HepG2 (cell line): ENCODE measurements around the gene DOCK11. TPM values are rescaled to one million over a fixed set of nuclear protein-coding genes. Genes with fewer than 3 reads are reported as not detected.

Experiments used
- ATAC-seq: fragments of 200-7000 bp; cut with Tn5 transposase; 3 replicates; pipeline ENCODE4 v1.9.1; 2020; ENCODE audit warnings: mild to moderate bottlenecking, moderate library complexity
- BruUV-seq: library from RNA; stranded (reverse); fragments of 400-500 nt; replicated peaks from 2 replicates; lab custom pipeline; 2021; lab: Mats Ljungman, UMichigan
- CTCF ChIA-PET: fragments of 300-600 bp; formaldehyde crosslinking; extraction: SDS; loops from one replicate; lab custom pipeline; 2021; ENCODE audit warnings: low total read pairs, inconsistent platforms, low intra/inter-chr PET ratio; lab: Yijun Ruan, JAX
- POLR2A ChIA-PET: fragments of 350-600 bp; sonication (Branson Sonifier 250); formaldehyde crosslinking; loops from one replicate; lab custom pipeline; 2020; ENCODE audit warnings: antibody characterized with exemption, inconsistent platforms; lab: Yijun Ruan, JAX
- DNase-seq: peaks from one replicate; pipeline ENCODE4 v3.0.0-alpha.2; 2015; ENCODE audit warnings: low spot score
- FAIRE-seq: peaks from 3 replicates; lab custom pipeline; 2011; peaks lifted over from hg19 to GRCh38; lab: Jason Lieb, UNC
- H2AFZ ChIP-seq: one replicate; pipeline ENCODE4 v1.6.1; 2011; ENCODE audit warnings: low read length, inconsistent platforms
- H3K27ac ChIP-seq: fragments of 300-600 bp; 3 replicates; pipeline ENCODE4 v1.8.0; 2011; ENCODE audit warnings: mixed run types, mild to moderate bottlenecking, mixed read lengths, low read length, inconsistent platforms; ENCODE audit not compliant: insufficient read depth; ENCODE audit errors: extremely low read length
- H3K27me3 ChIP-seq, 2 experiments: fragments of 200-600 bp in 1 of 2; 2 replicates in 1 of 2; 3 replicates in 1 of 2; pipeline versions ENCODE4 v1.6.0 to v1.8.0; 2011; ENCODE audit warnings: low read length in 2 of 2, mild to moderate bottlenecking in 2 of 2, moderate library complexity in 2 of 2, inconsistent platforms in 1 of 2; ENCODE audit not compliant: insufficient read depth in 2 of 2, control insufficient read depth in 1 of 2
- H3K36me3 ChIP-seq, 2 experiments: fragments of 200-600 bp in 1 of 2; replicated peaks in 1 of 2; 2 replicates in 1 of 2; 3 replicates in 1 of 2; pipeline versions ENCODE4 v1.5.1 to v1.8.0; 2011; ENCODE audit warnings: low read length in 2 of 2, inconsistent platforms in 1 of 2; ENCODE audit not compliant: insufficient read depth in 2 of 2, control insufficient read depth in 1 of 2
- H3K4me1 ChIP-seq: 2 replicates; pipeline ENCODE4 v1.5.1; 2012; ENCODE audit warnings: low read length, inconsistent platforms; ENCODE audit not compliant: insufficient read depth
- H3K4me2 ChIP-seq: 2 replicates; pipeline ENCODE4 v1.6.0; 2011; ENCODE audit warnings: low read depth, low read length, inconsistent platforms
- H3K4me3 ChIP-seq, 3 experiments: fragments of 200-600 bp in 1 of 3; sonication (generic), shearing (Covaris generic) in 1 of 3; replicated peaks in 1 of 3; 2 replicates each; pipeline ENCODE4 v1.5.1; 2011 to 2016; ENCODE audit warnings: low read length in 3 of 3, inconsistent platforms in 2 of 3, low read depth in 2 of 3, mild to moderate bottlenecking in 2 of 3, control low read depth in 1 of 3, mixed read lengths in 1 of 3; ENCODE audit not compliant: insufficient read depth in 1 of 3
- H3K79me2 ChIP-seq: one replicate; pipeline ENCODE4 v1.6.1; 2011; ENCODE audit warnings: low read length, inconsistent platforms; ENCODE audit not compliant: insufficient read depth
- H3K9ac ChIP-seq: 2 replicates; pipeline ENCODE4 v1.6.0; 2011; ENCODE audit warnings: mild to moderate bottlenecking, low read depth, low read length, inconsistent platforms; ENCODE audit not compliant: insufficient read depth
- H3K9me3 ChIP-seq: 2 replicates; pipeline ENCODE4 v1.5.1; 2012; ENCODE audit warnings: mild to moderate bottlenecking, low read length
- H4K20me1 ChIP-seq: 2 replicates; pipeline ENCODE4 v1.6.0; 2011; ENCODE audit warnings: inconsistent platforms, mild to moderate bottlenecking, low read length, moderate library complexity; ENCODE audit not compliant: insufficient read depth
- ETS1 ChIP-seq: sonication (generic); formaldehyde crosslinking; IDR thresholded peaks from 2 replicates; pipeline ENCODE4 v1.4.0; 2020; ENCODE audit warnings: missing genetic modification reagents
- MTA1 ChIP-seq: sonication (generic); formaldehyde crosslinking; IDR thresholded peaks from 2 replicates; pipeline ENCODE4 v1.4.0; 2020; ENCODE audit warnings: missing genetic modification reagents, mild to moderate bottlenecking, borderline replicate concordance
- REST ChIP-seq, 2 experiments: IDR thresholded peaks; 2 replicates each; pipeline ENCODE4 v1.6.1; 2011 to 2012; ENCODE audit warnings: low read length in 2 of 2, borderline replicate concordance in 1 of 2, low read depth in 1 of 2, mild to moderate bottlenecking in 1 of 2, moderate library complexity in 1 of 2
- SALL1 ChIP-seq: sonication (generic); formaldehyde crosslinking; IDR thresholded peaks from 2 replicates; pipeline ENCODE4 v1.8.0; 2022; ENCODE audit warnings: mild to moderate bottlenecking, missing genetic modification reagents
- TAF15 ChIP-seq: fragments of 200-400 bp; formaldehyde crosslinking; IDR thresholded peaks from one replicate; pipeline ENCODE4 v1.6.1; 2018; ENCODE audit warnings: mild to moderate bottlenecking, low read depth, low read length; ENCODE audit not compliant: poor library complexity, severe bottlenecking
- ZFP62 ChIP-seq: sonication (generic); formaldehyde crosslinking; IDR thresholded peaks from 2 replicates; pipeline ENCODE4 v1.4.0; 2020; ENCODE audit warnings: missing genetic modification reagents
- ZNF570 ChIP-seq: sonication (generic); formaldehyde crosslinking; IDR thresholded peaks from 2 replicates; pipeline ENCODE4 v1.4.0; 2020; ENCODE audit warnings: mild to moderate bottlenecking, missing genetic modification reagents, borderline replicate concordance
- WGBS: methylation state at CpG from one replicate; pipeline ENCODE4 v1.1.6; 2017; ENCODE audit warnings: low lambda C conversion rate; 5-methylcytosine and 5-hydroxymethylcytosine counted together
- in situ Hi-C: cut with HindIII; loops from 2 replicates; pipeline ENCODE4 v1.10.0; 2017; ENCODE audit warnings: low pct_unique_long_range_greater_than_20kb; ENCODE audit not compliant: extremely low pct_ligation_motif_present
- intact Hi-C: fragments of 100-400 bp; cut with micrococcal nuclease; formaldehyde crosslinking; loops from one replicate; pipeline ENCODE4 v1.10.0; 2022; ENCODE audit not compliant: unreplicated experiment
- polyA plus RNA-seq, 8 experiments: library from polyadenylated mRNA; depleted of rRNA in 3 of 8; stranded (reverse) in 7 of 8; unstranded in 1 of 8; fragments of >200 nt; fragmentation: Illumina TruSeq in 4 of 8; extraction: Trizol in 4 of 8; gene quantifications; 2 replicates each; pipeline versions ENCODE4 v1.2.1 to v1.2.3, GENCODE V29; 2011 to 2016; ENCODE audit warnings: low read depth in 4 of 8, missing spikeins in 1 of 8, mixed read lengths in 1 of 8; ENCODE audit not compliant: insufficient read depth in 1 of 8
- total RNA-seq, 5 experiments: library from RNA; depleted of rRNA; stranded (reverse); fragments of >200 nt; fragmentation: Illumina TruSeq; extraction: Trizol; gene quantifications; 2 replicates each; pipeline ENCODE4 v1.2.3, GENCODE V29; 2016; ENCODE audit warnings: low read depth in 1 of 5
- TF ChIP-seq, protein P1 (sequence below): sonication (generic); formaldehyde crosslinking; IDR thresholded peaks from 2 replicates; pipeline ENCODE4 v1.8.1; 2022; ENCODE audit warnings: low read depth, mild to moderate bottlenecking, missing genetic modification reagents

The DOCK11 gene
- total and polyA plus RNA-seq, 2 of the 13 experiments (the other 11 are each of a cell fraction or from before 2014, with no cell fraction given): 0.02 to 0.12 TPM

DNA sequence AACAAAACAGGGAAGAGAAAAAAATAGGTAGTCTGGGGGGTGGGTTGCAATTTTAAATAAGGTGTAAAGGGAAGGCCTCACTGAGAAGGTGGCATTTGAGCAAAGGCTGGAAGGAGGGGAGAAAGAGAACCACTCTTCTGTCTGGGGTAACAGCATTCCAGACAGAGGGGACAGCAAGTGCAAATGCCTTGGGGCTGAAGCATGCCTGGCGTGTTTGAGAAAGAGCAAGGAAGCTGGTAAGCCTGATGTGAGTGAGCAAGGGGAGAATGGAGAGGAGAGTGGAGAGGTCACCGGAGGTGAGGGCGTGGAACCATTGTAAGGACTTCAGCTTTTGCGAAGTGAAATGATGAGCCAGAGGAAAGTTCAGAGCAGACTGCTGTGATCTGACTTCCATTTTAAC, 19.7 kb upstream of the DOCK11 start:
- H3K79me2 ChIP-seq: no peaks in the 10 kb centered on the region
- H3K27me3 ChIP-seq: no peaks in the 10 kb centered on the region
- no peaks in the 10 kb centered on the region for H3K9me3 ChIP-seq
- in situ Hi-C loops: no loop called here
- ChIA-PET CTCF (no interaction called here), POLR2A (no interaction called here)
- no peak overlapping the region for H3K9ac ChIP-seq
- no peaks in the 10 kb centered on the region for H4K20me1 ChIP-seq
- intact Hi-C loops: no loop called here
- TF ChIP-seq MTA1 (CRISPR knock-in tag): no peak
- no peak for TF ChIP-seq REST (IDR thresholded peaks at IDR 0.05; ENCODE audit: borderline replicate concordance in 1 of 2, low read depth in 1 of 2, low read length in 2 of 2)
- no peak for TF ChIP-seq TAF15
- no peak for TF ChIP-seq SALL1 (CRISPR knock-in tag)
- no peaks in the 10 kb centered on the region for H3K4me1 ChIP-seq
- WGBS: 4% methylated on average over 4 of the region's 4 CpGs
- no peak overlapping the region for H2AFZ ChIP-seq
- no TSS peak for BruUV-seq
- FAIRE-seq (no peak), DNase-seq (no peak), ATAC-seq (no peak)
- no peak overlapping the region for H3K4me2 ChIP-seq
- H3K4me3 ChIP-seq: no peak overlapping the region
- H3K27ac ChIP-seq: no peak overlapping the region
- no peaks in the 10 kb centered on the region for H3K36me3 ChIP-seq

GRCh38 chrX:118480172-118480571, 15.4 kb upstream of the DOCK11 start:
- CTCF ChIA-PET: no interaction called here
- intact Hi-C loops (no loop called here), in situ Hi-C loops (no loop called here)
- FAIRE-seq (no peak), ATAC-seq (no peak), DNase-seq (no peak)
- Histone ChIP-seq H3K9me3 (no peaks in the 10 kb centered on the region), H3K4me2 (no peak overlapping the region), H3K4me1 (no peaks in the 10 kb centered on the region), H3K4me3 (no peak overlapping the region), H3K36me3 (no peaks in the 10 kb centered on the region), H3K9ac (no peak overlapping the region), H3K79me2 (no peaks in the 10 kb centered on the region), H2AFZ (no peak overlapping the region), H4K20me1 (no peaks in the 10 kb centered on the region), H3K27ac (no peak overlapping the region), H3K27me3 (no peaks in the 10 kb centered on the region)
- no TSS peak for BruUV-seq
- WGBS: 57% methylated on average over 1 of the region's 1 CpG
- POLR2A ChIA-PET: interaction anchor here (0.7 kb wide), 1 partner anchor 25 kb away, joined by 3 read pairs; no protein-coding TSS in a partner anchor
- TF ChIP-seq ZNF570 (CRISPR knock-in tag): no peak
- no peak for TF ChIP-seq ZFP62 (CRISPR knock-in tag)
- TF ChIP-seq ETS1 (CRISPR knock-in tag): no peak
- TF ChIP-seq, protein P1, sequence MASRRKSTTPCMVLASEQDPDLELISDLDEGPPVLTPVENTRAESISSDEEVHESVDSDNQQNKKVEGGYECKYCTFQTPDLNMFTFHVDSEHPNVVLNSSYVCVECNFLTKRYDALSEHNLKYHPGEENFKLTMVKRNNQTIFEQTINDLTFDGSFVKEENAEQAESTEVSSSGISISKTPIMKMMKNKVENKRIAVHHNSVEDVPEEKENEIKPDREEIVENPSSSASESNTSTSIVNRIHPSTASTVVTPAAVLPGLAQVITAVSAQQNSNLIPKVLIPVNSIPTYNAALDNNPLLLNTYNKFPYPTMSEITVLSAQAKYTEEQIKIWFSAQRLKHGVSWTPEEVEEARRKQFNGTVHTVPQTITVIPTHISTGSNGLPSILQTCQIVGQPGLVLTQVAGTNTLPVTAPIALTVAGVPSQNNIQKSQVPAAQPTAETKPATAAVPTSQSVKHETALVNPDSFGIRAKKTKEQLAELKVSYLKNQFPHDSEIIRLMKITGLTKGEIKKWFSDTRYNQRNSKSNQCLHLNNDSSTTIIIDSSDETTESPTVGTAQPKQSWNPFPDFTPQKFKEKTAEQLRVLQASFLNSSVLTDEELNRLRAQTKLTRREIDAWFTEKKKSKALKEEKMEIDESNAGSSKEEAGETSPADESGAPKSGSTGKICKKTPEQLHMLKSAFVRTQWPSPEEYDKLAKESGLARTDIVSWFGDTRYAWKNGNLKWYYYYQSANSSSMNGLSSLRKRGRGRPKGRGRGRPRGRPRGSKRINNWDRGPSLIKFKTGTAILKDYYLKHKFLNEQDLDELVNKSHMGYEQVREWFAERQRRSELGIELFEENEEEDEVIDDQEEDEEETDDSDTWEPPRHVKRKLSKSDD (CRISPR knock-in tag): no peak
